ENCODE measurements around the gene NOC3L.

NOC3L gene

DNA sequence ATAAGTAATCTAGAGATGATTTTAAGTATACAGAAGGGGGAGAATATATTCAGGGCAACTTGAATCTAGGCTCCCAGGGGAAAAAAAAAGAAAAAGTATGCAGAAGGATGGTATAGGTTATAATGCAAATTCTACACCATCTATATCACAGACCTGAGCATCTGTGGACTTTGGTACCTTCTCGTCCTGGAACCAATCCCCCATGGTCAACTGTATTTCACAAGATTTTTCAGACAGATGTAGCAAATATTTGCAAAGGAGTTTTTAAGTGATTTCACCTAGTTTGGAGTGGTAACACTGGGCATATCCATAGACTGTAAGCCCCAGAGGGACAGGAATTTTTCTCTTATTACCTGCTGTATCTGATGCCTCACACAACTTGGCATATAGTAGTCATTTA lies 58.8 kb downstream of the NOC3L start:
- no peak for DNase-seq (ENCODE audit: low read depth in 3 of 3)

GRCh38 chr10:94300042-94300441 lies 62.7 kb downstream of the NOC3L start:
- DNase-seq (ENCODE audit: low read depth in 3 of 3) = no peak

DNA sequence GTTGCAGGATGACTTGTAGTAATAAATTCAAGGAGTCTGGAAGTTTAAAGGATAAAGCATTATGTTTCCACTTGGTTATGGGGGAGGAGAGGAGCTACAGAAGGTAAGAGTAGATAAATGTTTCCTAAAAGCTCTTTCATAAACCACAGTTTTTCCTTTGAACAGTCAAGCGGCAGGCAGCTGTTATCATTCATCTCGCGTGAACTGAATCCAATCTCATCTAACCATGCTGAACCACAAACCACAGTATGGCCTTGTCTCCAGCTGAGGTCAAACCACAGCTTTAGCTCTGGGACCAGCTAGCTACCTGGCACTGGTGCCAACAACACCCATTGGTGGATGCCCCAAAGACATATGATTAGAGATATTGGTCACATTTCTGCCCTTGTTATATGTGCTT lies 63.3 kb downstream of the NOC3L start:
- DNase-seq (ENCODE audit: low read depth in 3 of 3) = peak in 1 of 3 experiments; percentile 4

DNA sequence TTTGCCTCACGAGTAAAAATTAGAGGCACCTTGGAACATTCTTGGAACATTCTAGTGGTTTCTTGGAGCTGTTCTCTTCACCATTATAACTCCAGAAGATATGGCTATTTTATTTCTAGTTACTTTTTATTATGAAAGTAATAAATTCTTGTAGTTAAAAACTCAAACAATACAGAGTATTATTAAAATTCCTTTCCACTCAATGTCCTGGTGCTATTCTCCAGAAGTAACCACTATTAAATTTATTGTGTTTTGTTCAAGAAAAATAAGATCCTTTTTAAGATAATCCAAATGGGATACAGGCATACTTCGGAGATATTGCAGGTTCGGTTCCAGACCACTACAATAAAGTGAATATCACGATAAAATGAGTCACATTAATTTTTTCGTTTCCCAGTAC lies 68.6 kb downstream of the NOC3L start:
- no peak for DNase-seq (ENCODE audit: low read depth in 3 of 3)

DNA sequence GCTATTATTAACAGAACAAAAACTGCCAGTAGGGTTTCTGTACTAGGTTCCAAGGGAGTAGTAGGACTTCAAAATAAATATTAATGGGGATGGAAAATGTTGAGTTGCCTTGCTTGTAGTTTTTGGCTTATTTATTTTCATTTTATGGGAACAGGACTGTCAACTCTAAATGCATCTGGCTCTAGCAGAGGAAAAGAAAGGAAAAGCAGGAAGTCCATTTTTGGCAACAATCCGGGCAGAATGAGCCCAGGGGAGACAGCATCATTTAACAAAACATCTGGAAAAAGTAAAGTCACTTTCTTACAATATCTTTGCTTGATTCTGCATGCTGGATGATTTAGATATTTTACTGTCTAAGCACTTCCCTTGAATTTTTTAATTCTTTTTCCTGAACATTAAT lies 69.4 kb downstream of the NOC3L start:
- no peak for DNase-seq (ENCODE audit: low read depth in 3 of 3)

GRCh38 chr10:94292434-94293090 lies 70.2 kb downstream of the NOC3L start:
- no peak for DNase-seq (ENCODE audit: low read depth in 3 of 3)

GRCh38 chr10:94288361-94289101 lies 74.2 kb downstream of the NOC3L start:
- DNase-seq (ENCODE audit: low read depth in 3 of 3) = no peak

DNA sequence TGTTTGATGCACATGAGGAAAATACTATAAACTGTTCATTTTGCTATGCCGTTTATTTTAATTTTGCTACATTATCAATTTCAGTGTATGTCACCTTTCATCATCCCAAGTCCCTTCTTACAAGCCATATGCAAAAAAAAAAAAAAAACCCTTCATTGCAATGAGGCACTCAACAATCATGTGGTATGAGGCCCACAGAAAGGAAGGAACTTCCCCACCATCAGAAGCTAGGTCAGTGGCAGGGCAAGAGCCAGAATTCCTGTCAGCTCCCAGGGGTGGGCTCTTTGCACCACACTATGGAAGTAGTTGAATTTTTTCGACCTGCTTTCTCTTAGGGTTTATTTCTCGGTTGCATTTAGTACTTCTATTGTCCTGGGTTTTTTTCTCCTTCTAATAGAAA lies 75.4 kb downstream of the NOC3L start:
- DNase-seq (ENCODE audit: low read depth in 3 of 3) = no peak

DNA sequence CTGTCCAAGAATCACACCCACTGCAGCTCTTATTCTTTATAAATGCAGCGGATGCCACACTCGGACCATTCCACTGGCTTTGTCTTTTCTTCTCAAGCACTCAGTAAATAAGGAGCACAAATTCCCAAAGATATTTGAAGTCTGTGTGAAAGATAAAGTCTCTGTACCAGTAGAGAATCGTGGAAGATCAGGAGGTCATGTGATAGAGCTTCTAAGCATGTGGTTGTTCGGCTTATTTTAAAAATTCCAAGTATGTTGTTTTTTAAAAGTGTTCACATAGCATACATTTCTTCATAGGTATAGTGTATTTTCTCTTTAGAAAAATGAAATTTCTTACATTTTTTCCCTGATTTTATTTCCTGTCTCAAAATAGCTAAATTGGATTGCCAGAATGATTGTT lies 75.8 kb downstream of the NOC3L start:
- DNase-seq (ENCODE audit: low read depth in 3 of 3) = no peak

- DNase-seq (ENCODE audit: low read depth in 3 of 3) = no peak
Measured at GRCh38 chr10:94285271-94285670, 77.5 kb downstream of the NOC3L start.
